ENCODE results near the gene TNFAIP8L3.
"Not testable (repeated sequence)": the region's sequence is repeated elsewhere in the genome, so short reads cannot be mapped to it uniquely, and the experiment has no call there.

The TNFAIP8L3 gene

GRCh38 chr15:51094606-51095569 lies at the start of gene TNFAIP8L3:
Gene TNFAIP8L3, minus strand, starts transcription at chr15:51094906. Its CDS starts 311 bp downstream, at chr15:51094595.
- TF ChIP-seq JUND (IDR thresholded peaks at IDR 0.05; ENCODE audit: low read depth) = no peak
- peak; percentile 29 to 60 for DNase-seq (ENCODE audit: low read depth in 1 of 2, low spot score in 1 of 2)
- in situ Hi-C loops (cut with HindIII; ENCODE audit: low pct_unique_long_range_greater_than_20kb, low sequenced_read_pairs) = no loop called here

GRCh38 chr15:51144021-51144532 lies 49.4 kb upstream of the TNFAIP8L3 start:
- in situ Hi-C loops (cut with HindIII; ENCODE audit: low pct_unique_long_range_greater_than_20kb, low sequenced_read_pairs) = no loop called here
- no peak for DNase-seq (ENCODE audit: low read depth in 1 of 2, low spot score in 1 of 2)
- no peak for TF ChIP-seq JUND (IDR thresholded peaks at IDR 0.05; ENCODE audit: low read depth)

GRCh38 chr15:51140347-51140746 lies 45.6 kb upstream of the TNFAIP8L3 start:
- DNase-seq (ENCODE audit: low read depth in 1 of 2, low spot score in 1 of 2) = not testable (repeated sequence)

GRCh38 chr15:51139091-51139490 lies 44.4 kb upstream of the TNFAIP8L3 start:
- DNase-seq (ENCODE audit: low read depth in 1 of 2, low spot score in 1 of 2) = no peak
- in situ Hi-C loops (cut with HindIII; ENCODE audit: low pct_unique_long_range_greater_than_20kb, low sequenced_read_pairs) = no loop called here
- TF ChIP-seq JUND (IDR thresholded peaks at IDR 0.05; ENCODE audit: low read depth) = no peak

More at GRCh38 chr15:51140347-51140746, 45.6 kb upstream of the TNFAIP8L3 start:
- in situ Hi-C loops (cut with HindIII; ENCODE audit: low pct_unique_long_range_greater_than_20kb, low sequenced_read_pairs) = not testable (repeated sequence)

- TF ChIP-seq JUND (IDR thresholded peaks at IDR 0.05; ENCODE audit: low read depth) = no peak
- in situ Hi-C loops (cut with HindIII; ENCODE audit: low pct_unique_long_range_greater_than_20kb, low sequenced_read_pairs) = no loop called here
- DNase-seq (ENCODE audit: low read depth in 1 of 2, low spot score in 1 of 2) = no peak
Measured at GRCh38 chr15:51137880-51138430, 43.2 kb upstream of the TNFAIP8L3 start.

GRCh38 chr15:51137024-51137423 lies 42.3 kb upstream of the TNFAIP8L3 start:
- no peak for TF ChIP-seq JUND (IDR thresholded peaks at IDR 0.05; ENCODE audit: low read depth)
- DNase-seq (ENCODE audit: low read depth in 1 of 2, low spot score in 1 of 2) = no peak
- in situ Hi-C loops (cut with HindIII; ENCODE audit: low pct_unique_long_range_greater_than_20kb, low sequenced_read_pairs) = no loop called here

GRCh38 chr15:51135276-51135675 lies 40.6 kb upstream of the TNFAIP8L3 start:
- in situ Hi-C loops (cut with HindIII; ENCODE audit: low pct_unique_long_range_greater_than_20kb, low sequenced_read_pairs) = no loop called here
- DNase-seq (ENCODE audit: low read depth in 1 of 2, low spot score in 1 of 2) = peak in 1 of 2 experiments; percentile 24
- no peak for TF ChIP-seq JUND (IDR thresholded peaks at IDR 0.05; ENCODE audit: low read depth)

GRCh38 chr15:51134416-51135199 lies 39.9 kb upstream of the TNFAIP8L3 start:
- no peak for DNase-seq (ENCODE audit: low read depth in 1 of 2, low spot score in 1 of 2)

GRCh38 chr15:51133140-51133765 lies 38.5 kb upstream of the TNFAIP8L3 start:
- TF ChIP-seq JUND (IDR thresholded peaks at IDR 0.05; ENCODE audit: low read depth) = no peak
- no peak for DNase-seq (ENCODE audit: low read depth in 1 of 2, low spot score in 1 of 2)
- in situ Hi-C loops (cut with HindIII; ENCODE audit: low pct_unique_long_range_greater_than_20kb, low sequenced_read_pairs) = no loop called here

More at GRCh38 chr15:51134416-51135199, 39.9 kb upstream of the TNFAIP8L3 start:
- TF ChIP-seq JUND (IDR thresholded peaks at IDR 0.05; ENCODE audit: low read depth) = no peak
- in situ Hi-C loops (cut with HindIII; ENCODE audit: low pct_unique_long_range_greater_than_20kb, low sequenced_read_pairs) = no loop called here

- DNase-seq (ENCODE audit: low read depth in 1 of 2, low spot score in 1 of 2) = peak in 1 of 2 experiments; percentile 39
- no peak for TF ChIP-seq JUND (IDR thresholded peaks at IDR 0.05; ENCODE audit: low read depth)
- in situ Hi-C loops (cut with HindIII; ENCODE audit: low pct_unique_long_range_greater_than_20kb, low sequenced_read_pairs) = no loop called here
Measured at GRCh38 chr15:51132384-51133139, 37.9 kb upstream of the TNFAIP8L3 start.

GRCh38 chr15:51131596-51132290 lies 37.0 kb upstream of the TNFAIP8L3 start:
- no peak for TF ChIP-seq JUND (IDR thresholded peaks at IDR 0.05; ENCODE audit: low read depth)
- DNase-seq (ENCODE audit: low read depth in 1 of 2, low spot score in 1 of 2) = no peak
- in situ Hi-C loops (cut with HindIII; ENCODE audit: low pct_unique_long_range_greater_than_20kb, low sequenced_read_pairs) = no loop called here
